ENCODE measurements around the gene ARF6.
A peak's percentile ranks its signal among the peaks of the same experiment; 100 is the strongest.

ARF6 gene

GRCh38 chr14:49853572-49854375 is 39.1 kb upstream of the ARF6 start (continued):
- TF ChIP-seq, protein P1, sequence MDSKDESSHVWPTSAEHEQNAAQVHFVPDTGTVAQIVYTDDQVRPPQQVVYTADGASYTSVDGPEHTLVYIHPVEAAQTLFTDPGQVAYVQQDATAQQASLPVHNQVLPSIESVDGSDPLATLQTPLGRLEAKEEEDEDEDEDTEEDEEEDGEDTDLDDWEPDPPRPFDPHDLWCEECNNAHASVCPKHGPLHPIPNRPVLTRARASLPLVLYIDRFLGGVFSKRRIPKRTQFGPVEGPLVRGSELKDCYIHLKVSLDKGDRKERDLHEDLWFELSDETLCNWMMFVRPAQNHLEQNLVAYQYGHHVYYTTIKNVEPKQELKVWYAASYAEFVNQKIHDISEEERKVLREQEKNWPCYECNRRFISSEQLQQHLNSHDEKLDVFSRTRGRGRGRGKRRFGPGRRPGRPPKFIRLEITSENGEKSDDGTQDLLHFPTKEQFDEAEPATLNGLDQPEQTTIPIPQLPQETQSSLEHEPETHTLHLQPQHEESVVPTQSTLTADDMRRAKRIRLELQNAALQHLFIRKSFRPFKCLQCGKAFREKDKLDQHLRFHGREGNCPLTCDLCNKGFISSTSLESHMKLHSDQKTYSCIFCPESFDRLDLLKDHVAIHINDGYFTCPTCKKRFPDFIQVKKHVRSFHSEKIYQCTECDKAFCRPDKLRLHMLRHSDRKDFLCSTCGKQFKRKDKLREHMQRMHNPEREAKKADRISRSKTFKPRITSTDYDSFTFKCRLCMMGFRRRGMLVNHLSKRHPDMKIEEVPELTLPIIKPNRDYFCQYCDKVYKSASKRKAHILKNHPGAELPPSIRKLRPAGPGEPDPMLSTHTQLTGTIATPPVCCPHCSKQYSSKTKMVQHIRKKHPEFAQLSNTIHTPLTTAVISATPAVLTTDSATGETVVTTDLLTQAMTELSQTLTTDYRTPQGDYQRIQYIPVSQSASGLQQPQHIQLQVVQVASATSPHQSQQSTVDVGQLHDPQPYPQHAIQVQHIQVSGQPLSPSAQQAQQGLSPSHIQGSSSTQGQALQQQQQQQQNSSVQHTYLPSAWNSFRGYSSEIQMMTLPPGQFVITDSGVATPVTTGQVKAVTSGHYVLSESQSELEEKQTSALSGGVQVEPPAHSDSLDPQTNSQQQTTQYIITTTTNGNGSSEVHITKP (tag by site-specific recombination; IDR thresholded peaks at IDR 0.05) = 0 out of 2 replicates have a peak, but pooled peaks have one; percentile 45
- TF ChIP-seq KLF8 (tag by site-specific recombination; IDR thresholded peaks at IDR 0.05) (peak; percentile 25; the same call in 1 of the 2 replicates), ZNF133 (tag by site-specific recombination; IDR thresholded peaks at IDR 0.05) (no peak), ZSCAN16 (tag by site-specific recombination; IDR thresholded peaks at IDR 0.05) (no peak), KLF16 (tag by site-specific recombination; IDR thresholded peaks at IDR 0.05) (no peak), CTCF (tag by site-specific recombination; IDR thresholded peaks at IDR 0.05) (peak; percentile 71), ZNF121 (tag by site-specific recombination; IDR thresholded peaks at IDR 0.05) (peak; percentile 86), ZBTB48 (tag by site-specific recombination; IDR thresholded peaks at IDR 0.05) (0 out of 2 replicates have a peak, but pooled peaks have one; percentile 18), SETDB1 (IDR thresholded peaks at IDR 0.05; ENCODE audit: insufficient read length, low read length) (peak; percentile 76), TRIM28 (IDR thresholded peaks at IDR 0.05; ENCODE audit: borderline replicate concordance, low read length) (peak; percentile 94; the same call in 1 of the 2 replicates), ZBTB8A (tag by site-specific recombination; IDR thresholded peaks at IDR 0.05) (peak; percentile 34; the same call in 1 of the 2 replicates)
- TF ChIP-seq, protein P2, sequence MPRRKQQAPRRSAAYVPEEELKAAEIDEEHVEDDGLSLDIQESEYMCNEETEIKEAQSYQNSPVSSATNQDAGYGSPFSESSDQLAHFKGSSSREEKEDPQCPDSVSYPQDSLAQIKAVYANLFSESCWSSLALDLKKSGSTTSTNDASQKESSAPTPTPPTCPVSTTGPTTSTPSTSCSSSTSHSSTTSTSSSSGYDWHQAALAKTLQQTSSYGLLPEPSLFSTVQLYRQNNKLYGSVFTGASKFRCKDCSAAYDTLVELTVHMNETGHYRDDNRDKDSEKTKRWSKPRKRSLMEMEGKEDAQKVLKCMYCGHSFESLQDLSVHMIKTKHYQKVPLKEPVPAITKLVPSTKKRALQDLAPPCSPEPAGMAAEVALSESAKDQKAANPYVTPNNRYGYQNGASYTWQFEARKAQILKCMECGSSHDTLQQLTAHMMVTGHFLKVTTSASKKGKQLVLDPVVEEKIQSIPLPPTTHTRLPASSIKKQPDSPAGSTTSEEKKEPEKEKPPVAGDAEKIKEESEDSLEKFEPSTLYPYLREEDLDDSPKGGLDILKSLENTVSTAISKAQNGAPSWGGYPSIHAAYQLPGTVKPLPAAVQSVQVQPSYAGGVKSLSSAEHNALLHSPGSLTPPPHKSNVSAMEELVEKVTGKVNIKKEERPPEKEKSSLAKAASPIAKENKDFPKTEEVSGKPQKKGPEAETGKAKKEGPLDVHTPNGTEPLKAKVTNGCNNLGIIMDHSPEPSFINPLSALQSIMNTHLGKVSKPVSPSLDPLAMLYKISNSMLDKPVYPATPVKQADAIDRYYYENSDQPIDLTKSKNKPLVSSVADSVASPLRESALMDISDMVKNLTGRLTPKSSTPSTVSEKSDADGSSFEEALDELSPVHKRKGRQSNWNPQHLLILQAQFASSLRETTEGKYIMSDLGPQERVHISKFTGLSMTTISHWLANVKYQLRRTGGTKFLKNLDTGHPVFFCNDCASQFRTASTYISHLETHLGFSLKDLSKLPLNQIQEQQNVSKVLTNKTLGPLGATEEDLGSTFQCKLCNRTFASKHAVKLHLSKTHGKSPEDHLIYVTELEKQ (tag by site-specific recombination; IDR thresholded peaks at IDR 0.05; ENCODE audit: borderline replicate concordance) = no peak
- TF ChIP-seq, protein P3, sequence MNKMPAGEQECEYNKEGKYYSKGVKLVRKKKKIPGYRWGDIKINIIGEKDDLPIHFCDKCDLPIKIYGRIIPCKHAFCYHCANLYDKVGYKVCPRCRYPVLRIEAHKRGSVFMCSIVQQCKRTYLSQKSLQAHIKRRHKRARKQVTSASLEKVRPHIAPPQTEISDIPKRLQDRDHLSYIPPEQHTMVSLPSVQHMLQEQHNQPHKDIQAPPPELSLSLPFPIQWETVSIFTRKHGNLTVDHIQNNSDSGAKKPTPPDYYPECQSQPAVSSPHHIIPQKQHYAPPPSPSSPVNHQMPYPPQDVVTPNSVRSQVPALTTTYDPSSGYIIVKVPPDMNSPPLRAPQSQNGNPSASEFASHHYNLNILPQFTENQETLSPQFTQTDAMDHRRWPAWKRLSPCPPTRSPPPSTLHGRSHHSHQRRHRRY (tag by site-specific recombination; IDR thresholded peaks at IDR 0.05) = no peak
- TF ChIP-seq, protein P4, sequence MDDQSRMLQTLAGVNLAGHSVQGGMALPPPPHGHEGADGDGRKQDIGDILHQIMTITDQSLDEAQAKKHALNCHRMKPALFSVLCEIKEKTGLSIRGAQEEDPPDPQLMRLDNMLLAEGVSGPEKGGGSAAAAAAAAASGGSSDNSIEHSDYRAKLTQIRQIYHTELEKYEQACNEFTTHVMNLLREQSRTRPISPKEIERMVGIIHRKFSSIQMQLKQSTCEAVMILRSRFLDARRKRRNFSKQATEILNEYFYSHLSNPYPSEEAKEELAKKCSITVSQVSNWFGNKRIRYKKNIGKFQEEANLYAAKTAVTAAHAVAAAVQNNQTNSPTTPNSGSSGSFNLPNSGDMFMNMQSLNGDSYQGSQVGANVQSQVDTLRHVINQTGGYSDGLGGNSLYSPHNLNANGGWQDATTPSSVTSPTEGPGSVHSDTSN (CRISPR knock-in tag; IDR thresholded peaks at IDR 0.05) = no peak
